ENCODE measurements around the gene CDCA7L.

- TF ChIP-seq CTCF (IDR thresholded peaks at IDR 0.05 in 4 of 5, conservative IDR thresholded peaks at IDR 0.05 in 1 of 5) = no peak
- no peak for TF ChIP-seq POLR2A (IDR thresholded peaks at IDR 0.05)
These were observed 8.1 kb upstream of the CDCA7L start for GRCh38 chr7:21953781-21954180.

All from gastrocnemius medialis (tissue), 4 donors.